ENCODE measurements around the gene DYNC1I2. TPM values are rescaled to one million over a fixed set of nuclear protein-coding genes. Genes with fewer than 3 reads are reported as not detected.

The DYNC1I2 gene
- total and polyA plus RNA-seq, 2 donors (not counting 3 experiments of a cell fraction or from before 2014, with no cell fraction given), result 131 to 138 TPM

- BruUV-seq (replicated peaks), result no TSS peak
- no peak overlapping the region for H3K4me2 ChIP-seq (ENCODE audit: insufficient read depth, low read length)
- H3K27me3 ChIP-seq (ENCODE audit: control insufficient read depth in 2 of 2, insufficient read depth in 2 of 2, low read length in 2 of 2), result no peaks in the 10 kb centered on the region
- H3K27ac ChIP-seq (ENCODE audit: insufficient read depth, low read depth, low read length), result no peak overlapping the region
- H2AFZ ChIP-seq (ENCODE audit: low read depth, low read length), result no peak overlapping the region
- POLR2A ChIA-PET, result no interaction called here
- peaks cover 2% of the 10 kb centered on the region for H3K4me1 ChIP-seq (ENCODE audit: control insufficient read depth, extremely low read depth, insufficient read depth, low read length)
- no peak overlapping the region for H3K4me3 ChIP-seq (replicated peaks in 1 of 3; ENCODE audit: insufficient read depth in 1 of 3, low read depth in 1 of 3, low read length in 3 of 3)
- DNase-seq (ENCODE audit: low read depth, low spot score), result no peak
- no peak overlapping the region for H3K9ac ChIP-seq (replicated peaks; ENCODE audit: extremely low read depth, insufficient read depth, low read length)
- peaks cover 2 to 18% of the 10 kb centered on the region in 2 experiments for H3K36me3 ChIP-seq (ENCODE audit: control insufficient read depth in 2 of 2, extremely low read depth in 1 of 2, insufficient read depth in 2 of 2, low read length in 2 of 2)
- peaks cover 9% of the 10 kb centered on the region for H3K79me2 ChIP-seq (ENCODE audit: control insufficient read depth, insufficient read depth, low read length)
- dilution Hi-C loops (cut with MboI; ENCODE audit: extremely low pct_ligation_motif_present, low sequenced_read_pairs) (no loop called here), intact Hi-C loops (cut with micrococcal nuclease) (no loop called here)
- H3K9me1 ChIP-seq (replicated peaks; ENCODE audit: control insufficient read depth, extremely low read depth, insufficient read depth, low read length), result no peaks in the 10 kb centered on the region
- no peak for TF ChIP-seq EZH2 (IDR thresholded peaks at IDR 0.05; ENCODE audit: borderline replicate concordance, low read depth, low read length, severe bottlenecking)
- H4K20me1 ChIP-seq (replicated peaks; ENCODE audit: control insufficient read depth, extremely low read depth, insufficient read depth, low read length), result no peaks in the 10 kb centered on the region
- no peak for FAIRE-seq
- no peaks in the 10 kb centered on the region for H3K9me3 ChIP-seq (replicated peaks; ENCODE audit: control insufficient read depth, insufficient read depth, low read length)
- CTCF ChIA-PET, result interaction anchor here (1.7 to 5.4 kb wide), 2 partner anchors 12 to 15 kb away, joined by 8 to 24 read pairs; no protein-coding TSS in a partner anchor
These were observed 31.5 kb downstream of the DYNC1I2 start for GRCh38 chr2:171718720-171719119.

GRCh38 chr2:171719660-171720059 is 32.4 kb downstream of the DYNC1I2 start:
- POLR2A ChIA-PET, result no interaction called here

More at GRCh38 chr2:171719660-171720059, 32.4 kb downstream of the DYNC1I2 start:
- Histone ChIP-seq H3K4me2 (ENCODE audit: insufficient read depth, low read length) (no peak overlapping the region), H3K27ac (ENCODE audit: insufficient read depth, low read depth, low read length) (no peak overlapping the region), H3K79me2 (ENCODE audit: control insufficient read depth, insufficient read depth, low read length) (peaks cover 6% of the 10 kb centered on the region), H4K20me1 (replicated peaks; ENCODE audit: control insufficient read depth, extremely low read depth, insufficient read depth, low read length) (no peaks in the 10 kb centered on the region), H3K9me3 (replicated peaks; ENCODE audit: control insufficient read depth, insufficient read depth, low read length) (no peaks in the 10 kb centered on the region), H3K4me3 (replicated peaks in 1 of 3; ENCODE audit: insufficient read depth in 1 of 3, low read depth in 1 of 3, low read length in 3 of 3) (no peak overlapping the region), H3K27me3 (ENCODE audit: control insufficient read depth in 2 of 2, insufficient read depth in 2 of 2, low read length in 2 of 2) (no peaks in the 10 kb centered on the region), H3K36me3 (ENCODE audit: control insufficient read depth in 2 of 2, extremely low read depth in 1 of 2, insufficient read depth in 2 of 2, low read length in 2 of 2) (peaks cover 6 to 20% of the 10 kb centered on the region in 2 experiments), H3K9me1 (replicated peaks; ENCODE audit: control insufficient read depth, extremely low read depth, insufficient read depth, low read length) (no peaks in the 10 kb centered on the region), H3K9ac (replicated peaks; ENCODE audit: extremely low read depth, insufficient read depth, low read length) (no peak overlapping the region), H2AFZ (ENCODE audit: low read depth, low read length) (no peak overlapping the region), H3K4me1 (ENCODE audit: control insufficient read depth, extremely low read depth, insufficient read depth, low read length) (no peaks in the 10 kb centered on the region)
- intact Hi-C loops (cut with micrococcal nuclease) (no loop called here), dilution Hi-C loops (cut with MboI; ENCODE audit: extremely low pct_ligation_motif_present, low sequenced_read_pairs) (no loop called here)
- TF ChIP-seq POLR2A (IDR thresholded peaks at IDR 0.05; ENCODE audit: low read depth, low read length) (no peak), EZH2 (IDR thresholded peaks at IDR 0.05; ENCODE audit: borderline replicate concordance, low read depth, low read length, severe bottlenecking) (no peak), FOS (IDR thresholded peaks at IDR 0.05; ENCODE audit: borderline replicate concordance, insufficient read depth, low read length) (no peak)
- DNase-seq (ENCODE audit: low read depth, low spot score) (no peak), FAIRE-seq (no peak)
- no TSS peak for BruUV-seq (replicated peaks)
- CTCF ChIA-PET, result interaction anchor here (0.6 kb wide), 1 partner anchor 9 kb away, joined by 4 read pairs; no protein-coding TSS in a partner anchor
